Measurements from ENCODE around the gene NF1.

GRCh38 chr17:31249835-31250141, 155.0 kb downstream of the NF1 start:
- TF ChIP-seq POLR2A (IDR thresholded peaks at IDR 0.05) (no peak), EP300 (IDR thresholded peaks at IDR 0.05) (no peak), POLR2AphosphoS5 (IDR thresholded peaks at IDR 0.05) (no peak)
- TF ChIP-seq, protein P1, sequence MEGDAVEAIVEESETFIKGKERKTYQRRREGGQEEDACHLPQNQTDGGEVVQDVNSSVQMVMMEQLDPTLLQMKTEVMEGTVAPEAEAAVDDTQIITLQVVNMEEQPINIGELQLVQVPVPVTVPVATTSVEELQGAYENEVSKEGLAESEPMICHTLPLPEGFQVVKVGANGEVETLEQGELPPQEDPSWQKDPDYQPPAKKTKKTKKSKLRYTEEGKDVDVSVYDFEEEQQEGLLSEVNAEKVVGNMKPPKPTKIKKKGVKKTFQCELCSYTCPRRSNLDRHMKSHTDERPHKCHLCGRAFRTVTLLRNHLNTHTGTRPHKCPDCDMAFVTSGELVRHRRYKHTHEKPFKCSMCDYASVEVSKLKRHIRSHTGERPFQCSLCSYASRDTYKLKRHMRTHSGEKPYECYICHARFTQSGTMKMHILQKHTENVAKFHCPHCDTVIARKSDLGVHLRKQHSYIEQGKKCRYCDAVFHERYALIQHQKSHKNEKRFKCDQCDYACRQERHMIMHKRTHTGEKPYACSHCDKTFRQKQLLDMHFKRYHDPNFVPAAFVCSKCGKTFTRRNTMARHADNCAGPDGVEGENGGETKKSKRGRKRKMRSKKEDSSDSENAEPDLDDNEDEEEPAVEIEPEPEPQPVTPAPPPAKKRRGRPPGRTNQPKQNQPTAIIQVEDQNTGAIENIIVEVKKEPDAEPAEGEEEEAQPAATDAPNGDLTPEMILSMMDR (IDR thresholded peaks at IDR 0.05), result no peak

Data from sigmoid colon (tissue), 4 donors.